GM19238 (cell line): Measurements from ENCODE around the gene PCNP.
"Not testable (repeated sequence)": the region's sequence is repeated elsewhere in the genome, so short reads cannot be mapped to it uniquely, and the experiment has no call there.

ENCODE experiments used
- DNase-seq: peaks from one replicate; pipeline ENCODE4 v3.0.0; 2011; ENCODE audit warnings: low spot score; ENCODE audit not compliant: insufficient read length

PCNP gene

GRCh38 chr3:101632586-101632985, 58.6 kb downstream of the PCNP start:
- no peak for DNase-seq

GRCh38 chr3:101633186-101633585, 59.2 kb downstream of the PCNP start:
- DNase-seq, result no peak

GRCh38 chr3:101634591-101635196, 60.7 kb downstream of the PCNP start:
- DNase-seq, result no peak

- DNase-seq, result no peak
Measured at GRCh38 chr3:101635345-101635744, 61.4 kb downstream of the PCNP start.

- peak; percentile 46 for DNase-seq
Measured at GRCh38 chr3:101635954-101636798, 62.2 kb downstream of the PCNP start.

- DNase-seq, result no peak
Measured at GRCh38 chr3:101637451-101637850, 63.5 kb downstream of the PCNP start.

GRCh38 chr3:101638261-101638745, 64.3 kb downstream of the PCNP start:
- DNase-seq, result no peak

- no peak for DNase-seq
Measured at GRCh38 chr3:101639280-101639963, 65.4 kb downstream of the PCNP start.

- no peak for DNase-seq
Measured at GRCh38 chr3:101640256-101640655, 66.3 kb downstream of the PCNP start.

GRCh38 chr3:101641397-101642115, 67.6 kb downstream of the PCNP start:
- DNase-seq, result not testable (repeated sequence)

- no peak for DNase-seq
Measured at GRCh38 chr3:101642441-101642840, 68.5 kb downstream of the PCNP start.

- DNase-seq, result no peak
Measured at GRCh38 chr3:101643009-101643844, 69.2 kb downstream of the PCNP start.
